ENCODE data around the gene DUOX2.

DNA sequence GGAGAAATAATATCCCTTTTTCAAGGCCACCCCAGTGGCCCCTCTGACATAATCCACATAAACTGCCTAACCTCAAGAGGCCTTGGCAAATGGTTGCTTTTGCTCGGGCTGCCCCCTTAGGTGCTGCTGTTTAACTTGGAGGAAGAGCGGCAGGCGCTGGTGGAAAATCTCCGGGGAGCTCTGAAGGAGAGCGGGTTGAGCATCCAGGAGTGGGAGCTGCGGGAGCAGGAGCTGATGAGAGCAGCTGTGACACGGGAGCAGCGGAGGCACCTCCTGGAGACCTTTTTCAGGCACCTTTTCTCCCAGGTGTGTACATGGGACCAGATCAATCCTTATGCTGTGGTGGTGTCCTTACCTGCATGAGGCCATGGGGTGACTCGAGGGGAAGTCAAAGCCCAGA is 30.8 kb upstream of the DUOX2 start:
- TF ChIP-seq YY1 (IDR thresholded peaks at IDR 0.05; ENCODE audit: insufficient read depth, insufficient read length) (no peak), ZNF274 (IDR thresholded peaks at IDR 0.05; ENCODE audit: low read depth, low read length) (no peak), SUZ12 (IDR thresholded peaks at IDR 0.05; ENCODE audit: extremely low read depth, insufficient read depth, insufficient read length) (no peak)
